Measurements from ENCODE around the gene KHNYN.
"Not testable (repeated sequence)": the region's sequence is repeated elsewhere in the genome, so short reads cannot be mapped to it uniquely, and the experiment has no call there.

Gene KHNYN

GRCh38 chr14:24429395-24430142 lies at the start of gene KHNYN, which contains the start of gene CBLN3:
Gene KHNYN (plus strand): TSS chr14:24429954. CDS start chr14:24430731, 777 bp downstream.
Gene CBLN3 (minus strand): TSS chr14:24429668. CDS start chr14:24429054, 614 bp downstream.
- peak; percentile 69 for DNase-seq (ENCODE audit: low read depth)

GRCh38 chr14:24381363-24382063 lies 48.2 kb upstream of the KHNYN start:
- DNase-seq (ENCODE audit: low read depth), result no peak

GRCh38 chr14:24382064-24382371 lies 47.7 kb upstream of the KHNYN start:
- DNase-seq (ENCODE audit: low read depth), result no peak

- no peak for DNase-seq (ENCODE audit: low read depth)
Measured at GRCh38 chr14:24384169-24384568, 45.6 kb upstream of the KHNYN start.

- no peak for DNase-seq (ENCODE audit: low read depth)
Measured at GRCh38 chr14:24385524-24385923, 44.2 kb upstream of the KHNYN start.

- DNase-seq (ENCODE audit: low read depth), result no peak
Measured at GRCh38 chr14:24387009-24387345, 42.8 kb upstream of the KHNYN start.

- not testable (repeated sequence) for DNase-seq (ENCODE audit: low read depth)
Measured at GRCh38 chr14:24387579-24387978, 42.2 kb upstream of the KHNYN start.

- DNase-seq (ENCODE audit: low read depth), result no peak
Measured at GRCh38 chr14:24388474-24389179, 41.1 kb upstream of the KHNYN start.

GRCh38 chr14:24389226-24389848 lies 40.4 kb upstream of the KHNYN start:
- DNase-seq (ENCODE audit: low read depth), result no peak

GRCh38 chr14:24390701-24391468 lies 38.9 kb upstream of the KHNYN start:
- DNase-seq (ENCODE audit: low read depth), result no peak

- DNase-seq (ENCODE audit: low read depth), result no peak
Measured at GRCh38 chr14:24392325-24393091, 37.2 kb upstream of the KHNYN start.

GRCh38 chr14:24394275-24394674 lies 35.5 kb upstream of the KHNYN start:
- DNase-seq (ENCODE audit: low read depth), result no peak

- no peak for DNase-seq (ENCODE audit: low read depth)
Measured at GRCh38 chr14:24395609-24396582, 33.9 kb upstream of the KHNYN start.

GRCh38 chr14:24397639-24398292 lies 32.0 kb upstream of the KHNYN start:
- DNase-seq (ENCODE audit: low read depth), result no peak

- no peak for DNase-seq (ENCODE audit: low read depth)
Measured at GRCh38 chr14:24398293-24398652, 31.5 kb upstream of the KHNYN start.

- no peak for DNase-seq (ENCODE audit: low read depth)
Measured at GRCh38 chr14:24398653-24399446, 30.9 kb upstream of the KHNYN start, which contains the start of gene NYNRIN. Gene NYNRIN (plus strand): TSS chr14:24399003. CDS start chr14:24399247, 244 bp downstream.

GRCh38 chr14:24399447-24399822 lies 30.3 kb upstream of the KHNYN start:
- no peak for DNase-seq (ENCODE audit: low read depth)

- no peak for DNase-seq (ENCODE audit: low read depth)
Measured at GRCh38 chr14:24399999-24400718, 29.6 kb upstream of the KHNYN start.
